HG03469 (cell line): Measurements from ENCODE around the gene CNTN3.

ENCODE experiments used
- ATAC-seq: cut with Tn5 transposase; IDR thresholded peaks from one replicate; pipeline ENCODE4 v1.9.1; 2021; ENCODE audit warnings: mild to moderate bottlenecking, moderate library complexity, moderate number of reproducible peaks; ENCODE audit not compliant: unreplicated experiment

CNTN3 gene

DNA sequence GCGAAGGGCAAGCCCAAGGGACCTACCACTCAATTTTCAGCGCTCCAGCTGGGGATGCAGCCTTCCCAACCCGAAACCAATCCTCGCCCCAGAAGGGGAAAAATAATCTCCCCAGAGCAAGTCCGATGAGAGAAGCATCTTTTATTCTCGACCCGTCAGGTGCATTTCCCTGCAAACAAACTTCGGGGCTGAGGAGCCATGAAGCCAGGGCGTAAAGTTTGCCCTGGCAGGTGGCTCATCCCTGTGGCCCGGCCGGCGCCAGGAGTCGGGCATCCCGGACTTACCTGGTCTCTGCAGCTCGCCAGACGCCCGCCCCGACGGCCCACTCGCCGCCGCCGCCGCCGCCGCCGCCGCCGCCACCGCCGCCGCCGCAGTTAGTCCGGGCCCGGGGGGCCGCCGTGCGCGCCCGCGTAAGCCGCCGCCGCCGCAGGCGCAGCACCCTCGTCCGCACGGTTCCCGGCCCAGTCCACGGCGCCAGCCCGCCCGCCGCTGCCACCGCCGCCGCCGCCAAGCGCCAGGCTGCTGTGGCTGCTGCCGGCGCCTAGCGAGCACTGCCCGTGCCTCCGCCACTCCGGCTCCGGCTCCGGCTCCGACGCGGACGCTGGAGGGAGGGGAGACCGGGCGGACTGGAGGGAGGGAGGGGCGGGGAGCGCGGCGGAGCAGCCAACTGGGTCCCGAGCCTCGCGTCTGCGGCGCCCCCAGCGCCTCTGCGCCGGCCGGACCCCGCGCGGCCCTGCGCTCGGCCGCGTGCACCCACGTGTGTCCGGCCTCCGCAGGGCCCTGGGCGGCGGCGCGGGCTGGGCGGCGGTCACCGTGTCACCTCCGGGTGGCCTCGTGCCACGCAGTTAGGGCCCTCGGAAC is at the start of gene CNTN3:
TSS of gene CNTN3 (minus strand) at position 553 of the 861 bp plus-strand sequence. CDS start 93,547 bp downstream, outside the sequence.
- no peak for ATAC-seq

- ATAC-seq, result no peak
These were observed 48.7 kb upstream of the CNTN3 start for GRCh38 chr3:74663178-74663577.

- ATAC-seq, result no peak
These were observed 47.2 kb upstream of the CNTN3 start for GRCh38 chr3:74661672-74662071.

- ATAC-seq, result no peak
These were observed 37.4 kb upstream of the CNTN3 start for GRCh38 chr3:74651885-74652284.

GRCh38 chr3:74651292-74651691 is 36.8 kb upstream of the CNTN3 start:
- ATAC-seq, result no peak

DNA sequence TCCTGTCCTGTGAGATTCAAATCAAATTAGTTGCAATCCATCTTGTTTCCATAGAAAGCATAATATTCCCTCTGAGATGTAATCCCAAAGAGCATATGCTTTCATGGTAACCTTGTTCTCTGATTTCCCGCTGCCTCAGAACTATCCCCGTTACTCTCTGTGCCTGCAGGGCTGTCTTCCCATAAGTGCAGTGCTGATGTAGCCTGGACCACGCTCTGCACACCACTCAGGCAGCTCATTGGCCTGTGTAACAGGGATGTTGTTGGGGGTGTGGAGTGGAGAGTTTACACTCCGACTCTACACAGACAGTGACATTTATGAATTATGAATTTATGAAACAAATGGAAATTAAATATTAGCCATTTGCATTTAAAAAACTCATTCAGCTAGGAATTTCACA is 33.6 kb upstream of the CNTN3 start:
- no peak for ATAC-seq

DNA sequence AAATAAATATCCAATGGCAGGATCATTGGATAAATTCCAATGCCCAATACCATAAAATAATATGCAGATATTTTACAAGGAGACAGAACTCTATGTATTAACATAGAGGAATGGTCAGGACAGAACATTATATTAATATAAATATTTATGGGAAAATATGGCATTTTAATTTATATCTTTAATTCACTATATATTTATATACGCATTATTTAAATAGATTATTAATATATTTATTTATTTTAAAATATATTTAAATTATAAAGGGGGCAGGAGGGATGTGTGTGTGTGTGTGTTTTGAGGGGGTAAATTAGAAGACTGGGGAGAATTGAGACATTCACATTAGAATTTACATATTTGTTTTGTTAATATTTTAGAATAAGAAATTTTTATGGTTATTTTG is 31.6 kb upstream of the CNTN3 start:
- ATAC-seq, result no peak

DNA sequence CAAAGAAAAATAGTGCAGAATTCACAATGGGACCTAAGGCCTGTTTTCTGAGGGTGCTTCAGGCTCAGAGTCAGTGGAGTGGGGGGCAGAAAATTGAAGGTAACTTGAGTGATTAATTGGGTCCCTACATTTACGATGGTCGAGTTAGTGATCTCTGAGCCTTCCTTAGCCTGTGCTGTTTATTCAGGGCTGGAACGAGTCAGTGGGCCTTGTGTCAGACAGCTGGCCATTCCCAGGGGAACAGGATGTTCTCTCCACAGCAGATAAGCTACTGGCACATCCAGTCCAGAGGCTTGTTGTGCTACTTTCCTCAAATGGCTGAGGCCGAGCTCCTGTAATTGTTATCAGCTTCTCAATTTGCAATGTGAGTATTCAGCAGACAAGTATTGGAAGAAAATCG is 29.2 kb upstream of the CNTN3 start:
- no peak for ATAC-seq

DNA sequence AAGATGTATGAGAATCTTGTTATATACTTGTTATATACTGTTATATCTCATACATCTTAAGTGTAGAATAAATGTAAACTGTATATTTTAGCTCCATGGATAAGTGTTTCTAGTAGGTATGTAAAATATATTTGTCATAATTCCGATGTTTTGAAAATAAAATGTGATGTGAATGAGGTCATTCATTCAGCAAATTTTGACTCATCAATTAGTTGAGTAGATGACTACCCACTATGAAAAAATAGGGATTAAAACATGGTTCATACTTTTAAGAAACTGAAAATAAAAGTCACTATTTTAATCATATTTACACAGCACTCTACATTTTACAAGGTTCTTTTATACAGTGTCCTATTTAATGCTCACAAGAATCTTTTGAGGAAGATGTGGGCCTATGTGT is 28.4 kb upstream of the CNTN3 start:
- no peak for ATAC-seq

GRCh38 chr3:74640211-74640610 is 25.8 kb upstream of the CNTN3 start:
- no peak for ATAC-seq

DNA sequence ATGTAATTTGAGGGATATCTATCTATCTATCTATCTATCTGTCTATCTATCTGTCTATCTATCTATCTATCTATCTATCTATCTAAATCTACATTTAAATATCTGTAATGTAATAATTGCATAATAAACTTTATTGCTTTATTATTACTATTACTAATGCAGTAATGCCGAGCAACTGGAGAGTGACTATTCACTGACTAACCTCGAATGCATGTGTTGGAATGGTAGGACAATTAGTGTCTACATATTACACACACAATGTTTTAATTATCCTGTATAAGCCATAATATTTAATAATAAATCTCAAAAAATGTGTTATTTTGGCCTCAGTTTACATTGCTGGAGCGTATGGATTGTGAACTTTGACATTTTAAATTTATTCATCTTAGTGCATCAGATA is 25.2 kb upstream of the CNTN3 start:
- ATAC-seq, result no peak

DNA sequence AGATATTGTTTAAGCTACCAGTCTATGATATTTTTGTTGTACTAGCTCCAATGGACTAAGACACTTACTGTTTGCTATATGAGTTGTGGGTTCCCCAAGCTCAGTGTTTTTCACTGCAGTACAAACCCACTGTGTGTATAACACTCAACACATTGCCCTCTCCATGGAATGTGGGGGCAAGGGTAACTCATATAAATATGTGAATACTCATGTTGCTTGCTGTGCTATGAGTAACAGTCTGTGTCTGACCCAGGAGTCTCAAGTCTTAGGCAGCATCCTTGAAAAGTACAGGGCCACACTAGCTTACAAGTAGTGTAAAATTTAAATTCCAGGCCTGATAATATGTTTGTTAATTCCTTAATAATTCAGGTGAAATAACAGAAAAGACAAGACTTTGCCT is 22.5 kb upstream of the CNTN3 start:
- ATAC-seq, result no peak

DNA sequence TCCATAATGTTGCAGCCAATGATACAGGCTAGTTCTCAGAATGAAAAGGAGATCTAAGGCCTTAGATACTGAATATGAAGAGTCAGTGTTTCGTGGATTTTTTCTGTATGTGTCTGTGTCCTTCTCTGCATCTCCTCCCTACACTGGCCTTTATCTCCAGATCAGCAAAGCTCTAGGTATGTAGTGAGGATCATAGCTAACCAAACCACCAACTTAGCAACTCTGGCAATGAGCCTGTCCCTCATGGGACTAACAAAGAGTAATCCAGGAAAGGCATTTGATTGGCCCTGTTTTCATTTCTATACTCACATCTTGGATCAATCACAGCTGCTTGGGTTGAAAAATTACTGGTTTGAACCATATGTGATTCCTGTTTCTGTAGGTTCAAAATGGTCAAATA is 18.6 kb upstream of the CNTN3 start:
- no peak for ATAC-seq

DNA sequence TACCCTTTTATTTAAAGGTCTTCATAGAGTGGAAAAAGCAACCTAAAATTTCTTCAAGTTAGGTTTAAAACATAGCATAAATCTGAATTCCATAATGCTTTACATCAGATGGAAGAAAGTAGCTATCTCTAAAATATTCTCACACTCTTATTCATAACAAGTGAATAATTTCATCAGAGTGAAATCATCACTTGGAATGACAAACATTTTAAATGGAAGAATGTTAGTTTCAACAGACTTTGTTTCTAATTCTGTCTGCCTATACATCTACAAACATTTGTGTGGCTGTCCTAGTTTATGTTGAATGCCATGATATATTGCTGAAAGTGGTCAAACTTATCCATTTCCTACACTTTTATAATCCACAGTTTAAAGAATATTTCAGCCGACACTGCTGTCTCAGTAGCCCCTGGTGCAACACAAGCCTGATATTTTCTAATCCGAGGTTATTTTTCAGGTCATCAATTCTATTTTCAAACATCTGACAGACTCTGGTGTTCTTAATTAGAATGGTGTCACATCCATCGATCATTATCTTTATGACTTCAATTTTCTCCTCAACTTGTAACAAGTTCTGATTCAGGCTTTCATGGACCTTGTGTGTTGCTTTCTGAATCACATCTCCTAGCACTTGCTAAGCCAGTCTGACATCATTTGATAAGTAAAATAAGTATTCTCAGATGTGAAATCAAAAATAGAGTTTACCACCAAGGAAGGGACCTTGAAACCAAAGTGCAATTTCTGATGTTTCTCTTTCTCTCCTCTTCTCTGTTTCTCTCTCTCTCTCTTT is 17.1 kb upstream of the CNTN3 start:
- no peak for ATAC-seq

- no peak for ATAC-seq
These were observed 16.1 kb upstream of the CNTN3 start for GRCh38 chr3:74630602-74631001.

DNA sequence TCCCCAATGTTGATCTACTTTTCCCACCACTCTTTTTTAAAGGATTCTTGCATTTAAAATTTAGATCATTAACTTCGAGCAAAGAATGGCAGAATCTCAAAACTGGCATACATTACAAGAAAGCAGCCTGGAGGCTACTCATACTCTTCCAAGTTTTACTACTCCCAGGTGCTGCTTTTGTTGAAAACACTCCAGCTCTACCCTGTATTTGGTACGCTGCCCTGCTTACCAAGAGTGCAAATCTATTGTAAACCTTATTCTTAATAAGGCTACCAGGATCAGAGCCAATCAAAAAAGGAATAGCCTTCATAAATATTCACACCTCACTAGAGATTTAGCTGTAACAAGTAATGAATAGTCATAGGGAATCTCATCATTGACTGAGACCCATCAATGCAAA is 11.6 kb upstream of the CNTN3 start:
- ATAC-seq, result no peak

GRCh38 chr3:74624301-74624700 is 9.8 kb upstream of the CNTN3 start:
- no peak for ATAC-seq

DNA sequence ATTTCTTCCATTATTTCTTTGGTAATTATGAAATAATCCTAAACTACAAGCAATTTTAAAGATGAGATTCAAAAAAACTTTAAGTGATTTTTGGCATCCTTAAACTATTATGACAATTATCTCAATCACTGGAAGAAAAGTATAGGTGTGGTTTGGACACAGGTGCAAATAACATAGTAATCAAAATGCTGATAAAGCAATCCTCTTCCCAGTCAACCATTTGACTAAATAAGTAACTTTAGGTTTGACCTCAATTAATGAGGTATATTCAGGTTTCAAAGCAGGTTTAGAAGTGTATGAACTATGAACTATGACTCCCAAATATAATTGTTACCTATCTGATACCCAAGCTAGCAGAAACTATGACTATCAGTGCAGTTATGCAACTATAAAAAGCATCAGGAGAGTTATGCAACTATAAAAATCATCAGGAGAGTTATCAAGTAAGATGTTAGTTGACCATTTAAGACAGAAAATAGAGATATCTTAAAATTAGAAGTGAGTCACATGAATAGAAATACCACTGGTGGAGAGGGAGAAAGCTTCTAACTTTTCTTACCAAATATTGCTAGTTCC is 8.9 kb upstream of the CNTN3 start:
- ATAC-seq, result no peak

DNA sequence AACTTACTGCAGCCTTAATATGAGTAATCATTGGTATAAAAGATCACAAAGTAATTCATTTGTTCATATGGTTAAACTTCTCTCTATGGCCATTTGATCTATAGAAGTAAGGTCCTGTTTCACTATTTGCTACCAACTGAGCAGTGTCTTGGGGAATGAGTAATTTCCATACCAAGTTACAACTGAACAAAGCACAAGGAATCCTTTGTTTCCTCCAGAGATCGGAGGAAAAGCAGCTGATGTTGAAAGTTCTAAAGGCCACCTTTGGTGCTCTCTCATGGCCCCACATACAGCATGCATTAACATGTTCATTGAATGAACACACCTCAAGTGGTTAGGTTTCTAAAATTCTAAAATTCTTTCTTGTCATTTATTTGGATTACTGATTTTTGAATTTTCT is 7.1 kb upstream of the CNTN3 start:
- ATAC-seq, result no peak

DNA sequence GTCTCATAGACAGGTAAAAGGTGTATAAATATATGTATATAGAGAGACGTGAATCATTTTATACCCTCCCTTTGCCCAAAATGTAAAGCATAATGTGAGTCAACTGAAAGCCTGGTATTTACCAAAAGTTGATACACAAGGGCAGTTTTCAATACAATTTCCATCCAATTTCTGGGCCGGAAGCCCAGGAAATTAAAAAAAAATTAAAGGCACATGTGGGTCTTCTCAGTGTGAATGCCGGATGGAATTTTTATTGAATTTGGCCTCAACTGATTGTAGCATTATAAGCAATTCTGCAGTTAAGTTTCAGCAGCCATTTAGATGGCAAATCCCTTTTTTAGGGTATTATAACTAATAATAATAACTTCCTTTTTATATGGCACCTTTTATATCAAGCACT is 3.3 kb upstream of the CNTN3 start:
- ATAC-seq, result no peak

GRCh38 chr3:74613521-74614106 is 845 bp downstream of the CNTN3 start:
- ATAC-seq, result no peak
